ENCODE measurements around the gene LYAR. TPM values are rescaled to one million over a fixed set of nuclear protein-coding genes. Genes with fewer than 3 reads are reported as not detected.

The LYAR gene
- total and polyA plus RNA-seq, 10 of the 15 experiments (the other 5 are each of a cell fraction or from before 2014, with no cell fraction given) = 18.3 to 85.4 (median 40.1) TPM

- ChIA-PET CTCF (interaction anchor here (1.4 kb wide), 1 partner anchor 65 kb away, joined by 4 read pairs; no protein-coding TSS in a partner anchor), RAD21 (ENCODE audit: unreplicated experiment) (no interaction called here), POLR2A (no interaction called here), SMC1A (ENCODE audit: uncharacterized antibody, unreplicated experiment) (interaction anchor here (1.4 kb wide), 1 partner anchor 65 kb away, joined by 3 read pairs; no protein-coding TSS in a partner anchor)
- FAIRE-seq = no peak
- Histone ChIP-seq H3K4me1 (ENCODE audit: control insufficient read depth, insufficient read depth, low read length) (no peaks in the 10 kb centered on the region), H3K9ac (ENCODE audit: control insufficient read depth, insufficient read depth, low read length) (no peak overlapping the region), H3K27me3 (replicated peaks in 1 of 2; ENCODE audit: control insufficient read depth in 2 of 2, insufficient read depth in 2 of 2, low read length in 1 of 2) (no peaks in the 10 kb centered on the region), H2AFZ (ENCODE audit: control insufficient read depth, low read depth, low read length) (no peak overlapping the region), H3K4me2 (ENCODE audit: control insufficient read depth, insufficient read depth) (no peak overlapping the region), H3K36me3 (ENCODE audit: control insufficient read depth in 2 of 2, insufficient read depth in 2 of 2, low read length in 1 of 2) (peaks cover 0 to 2% of the 10 kb centered on the region in 2 experiments; a peak in 1 of 4 replicates), H3K79me2 (ENCODE audit: control insufficient read depth, insufficient read depth, low read length) (no peaks in the 10 kb centered on the region), H4K20me1 (ENCODE audit: control insufficient read depth, insufficient read depth) (no peaks in the 10 kb centered on the region), H3K9me3 (replicated peaks; ENCODE audit: control insufficient read depth, insufficient read depth, low read length) (no peaks in the 10 kb centered on the region), H3K4me3 (no peak overlapping the region), H3K27ac (ENCODE audit: control insufficient read depth, insufficient read depth) (no peak overlapping the region)
- 91% methylated on average over 5 of the region's 5 CpGs for WGBS (ENCODE audit: insufficient coverage, insufficient replicate concordance, low lambda C conversion rate, missing lambda C conversion rate)
- no peak for DNase-seq (ENCODE audit: low read depth, low spot score)
- no peak for ATAC-seq
- TF ChIP-seq BMI1 (IDR thresholded peaks at IDR 0.05; ENCODE audit: borderline replicate concordance) (no peak), SIN3A (IDR thresholded peaks at IDR 0.05; ENCODE audit: low read depth, low read length) (no peak), HCFC1 (IDR thresholded peaks at IDR 0.05; ENCODE audit: low read length) (no peak), CREB1 (IDR thresholded peaks at IDR 0.05; ENCODE audit: low read depth) (no peak), SMC3 (IDR thresholded peaks at IDR 0.05; ENCODE audit: borderline replicate concordance, low read length) (no peak), RAD21 (IDR thresholded peaks at IDR 0.05; ENCODE audit: insufficient read depth, low read depth, low read length) (no peak), GABPA (IDR thresholded peaks at IDR 0.05; ENCODE audit: low read depth) (no peak), SREBF2 (IDR thresholded peaks at IDR 0.05; ENCODE audit: low read length) (no peak), GATAD2B (conservative IDR thresholded peaks at IDR 0.05; ENCODE audit: low read depth) (no peak)
- TF ChIP-seq, protein P1, sequence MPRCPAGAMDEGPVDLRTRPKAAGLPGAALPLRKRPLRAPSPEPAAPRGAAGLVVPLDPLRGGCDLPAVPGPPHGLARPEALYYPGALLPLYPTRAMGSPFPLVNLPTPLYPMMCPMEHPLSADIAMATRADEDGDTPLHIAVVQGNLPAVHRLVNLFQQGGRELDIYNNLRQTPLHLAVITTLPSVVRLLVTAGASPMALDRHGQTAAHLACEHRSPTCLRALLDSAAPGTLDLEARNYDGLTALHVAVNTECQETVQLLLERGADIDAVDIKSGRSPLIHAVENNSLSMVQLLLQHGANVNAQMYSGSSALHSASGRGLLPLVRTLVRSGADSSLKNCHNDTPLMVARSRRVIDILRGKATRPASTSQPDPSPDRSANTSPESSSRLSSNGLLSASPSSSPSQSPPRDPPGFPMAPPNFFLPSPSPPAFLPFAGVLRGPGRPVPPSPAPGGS (IDR thresholded peaks at IDR 0.05; ENCODE audit: borderline replicate concordance, insufficient read depth, low read depth, low read length, poor library complexity, severe bottlenecking) = no peak
- TF ChIP-seq, protein P2, sequence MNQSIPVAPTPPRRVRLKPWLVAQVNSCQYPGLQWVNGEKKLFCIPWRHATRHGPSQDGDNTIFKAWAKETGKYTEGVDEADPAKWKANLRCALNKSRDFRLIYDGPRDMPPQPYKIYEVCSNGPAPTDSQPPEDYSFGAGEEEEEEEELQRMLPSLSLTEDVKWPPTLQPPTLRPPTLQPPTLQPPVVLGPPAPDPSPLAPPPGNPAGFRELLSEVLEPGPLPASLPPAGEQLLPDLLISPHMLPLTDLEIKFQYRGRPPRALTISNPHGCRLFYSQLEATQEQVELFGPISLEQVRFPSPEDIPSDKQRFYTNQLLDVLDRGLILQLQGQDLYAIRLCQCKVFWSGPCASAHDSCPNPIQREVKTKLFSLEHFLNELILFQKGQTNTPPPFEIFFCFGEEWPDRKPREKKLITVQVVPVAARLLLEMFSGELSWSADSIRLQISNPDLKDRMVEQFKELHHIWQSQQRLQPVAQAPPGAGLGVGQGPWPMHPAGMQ (IDR thresholded peaks at IDR 0.05; ENCODE audit: borderline replicate concordance) = no peak
- in situ Hi-C loops (cut with MboI) (loop anchor here (25.0 kb wide), 1 partner anchor 338 kb away; no protein-coding TSS in a partner anchor), intact Hi-C loops (cut with micrococcal nuclease; ENCODE audit: unreplicated experiment) (no loop called here)
- no TSS peak for BruUV-seq (replicated peaks)
These were observed 35.4 kb upstream of the LYAR start for GRCh38 chr4:4325321-4325720.
